OCI-LY7 (cell line): Measurements from ENCODE around the gene TRMT44.

Experiments
- CTCF ChIP-seq: fragments of 200-600 bp; sonication (generic); conservative IDR thresholded peaks from 2 replicates; pipeline ENCODE4 v1.5.1; 2014; ENCODE audit warnings: mild to moderate bottlenecking, antibody characterized with exemption, low read length, moderate library complexity, mixed read lengths
- EZH2phosphoT487 ChIP-seq: fragments of 200-600 bp; sonication (generic); IDR thresholded peaks from 2 replicates; pipeline ENCODE4 v1.6.1; 2018; ENCODE audit warnings: low read depth, borderline replicate concordance, mild to moderate bottlenecking, mixed run types, antibody characterized with exemption, low read length, moderate library complexity, mixed read lengths

- no peak for TF ChIP-seq CTCF
- no peak for TF ChIP-seq EZH2phosphoT487
These were observed 29.0 kb downstream of the TRMT44 start for GRCh38 chr4:8469550-8469949.
